H1 (cell line): ENCODE measurements around the gene ANXA5. TPM values are rescaled to one million over a fixed set of nuclear protein-coding genes. Genes with fewer than 3 reads are reported as not detected.

Experiments used
- CBX5 ChIP-seq: fragments of 300-800, 300-1000 bp; sonication (generic); IDR thresholded peaks from 2 replicates; pipeline ENCODE4 v1.7.1; 2016; ENCODE audit warnings: antibody characterized with exemption, low read length, low read depth
- CHD2 ChIP-seq: IDR thresholded peaks from 2 replicates; pipeline ENCODE4 v1.6.1; 2012; ENCODE audit warnings: low read length, improper control_type of control experiment
- CHD7 ChIP-seq: fragments of 300-600 bp; sonication (generic); IDR thresholded peaks from 2 replicates; pipeline ENCODE4 v1.7.1; 2012; ENCODE audit warnings: low read length, moderate library complexity, mild to moderate bottlenecking, inconsistent platforms; ENCODE audit not compliant: insufficient replicate concordance
- CTCF ChIP-seq, 3 experiments: IDR thresholded peaks; 1 replicate in 2 of 3; 2 replicates in 1 of 3; pipeline versions ENCODE4 v1.5.1 to v1.6.1; 2011; ENCODE audit warnings: low read length in 3 of 3, mild to moderate bottlenecking in 3 of 3, inconsistent platforms in 2 of 3, low read depth in 1 of 3, moderate library complexity in 1 of 3; ENCODE audit not compliant: insufficient read depth in 1 of 3; ENCODE audit errors: control extremely low read depth in 1 of 3
- EGR1 ChIP-seq: IDR thresholded peaks from 2 replicates; pipeline ENCODE4 v1.6.1; 2011; ENCODE audit warnings: low read depth, low read length, borderline replicate concordance
- GTF2F1 ChIP-seq: IDR thresholded peaks from 2 replicates; pipeline ENCODE4 v1.6.1; 2012; ENCODE audit warnings: low read depth, low read length, improper control_type of control experiment, borderline replicate concordance
- KDM1A ChIP-seq: fragments of 200-600, 300-600 bp; sonication (generic); IDR thresholded peaks from 2 replicates; pipeline ENCODE4 v1.7.1; 2016; ENCODE audit warnings: mild to moderate bottlenecking, low read length, borderline replicate concordance
- POLR2AphosphoS5 ChIP-seq: IDR thresholded peaks from 2 replicates; pipeline ENCODE4 v1.6.1; 2011; ENCODE audit warnings: low read depth, low read length
- SIN3A ChIP-seq, 2 experiments: IDR thresholded peaks in 1 of 2; conservative IDR thresholded peaks in 1 of 2; 2 replicates each; pipeline ENCODE4 v1.6.1; 2011 to 2012; ENCODE audit warnings: low read length in 2 of 2, improper control_type of control experiment in 1 of 2, low read depth in 1 of 2, mild to moderate bottlenecking in 1 of 2
- SP2 ChIP-seq: IDR thresholded peaks from 2 replicates; pipeline ENCODE4 v1.6.1; 2012; ENCODE audit warnings: mild to moderate bottlenecking, low read length, inconsistent platforms
- polyA plus RNA-seq, 7 experiments: library from polyadenylated mRNA; depleted of rRNA in 3 of 7; stranded (reverse) in 5 of 7; unstranded in 2 of 7; fragments of >200 nt in 5 of 7; fragments of 200-250 nt in 2 of 7; gene quantifications; 1 replicate in 5 of 7; 2 replicates in 1 of 7; 4 replicates in 1 of 7; pipeline versions ENCODE4 v1.2.1 to v1.2.3, GENCODE V29; 2011 to 2013; ENCODE audit warnings: missing spikeins in 2 of 7, mixed read lengths in 2 of 7
- total RNA-seq: library from RNA; stranded (reverse); fragmentation: NEBNext Ultra II Directional; extraction: Animal tissue kit (Norgen Biotek cat#: 25700); gene quantifications from 2 replicates; pipeline ENCODE4 v1.2.1, GENCODE V29; 2021

ANXA5 gene
- total and polyA plus RNA-seq, 2 of the 8 experiments (the other 6 are each of a cell fraction or from before 2014, with no cell fraction given): 213 to 221 TPM

GRCh38 chr4:121712783-121713182, 16.0 kb upstream of the ANXA5 start (continued):
- TF ChIP-seq CHD7 (no peak), GTF2F1 (no peak), CTCF (IDR thresholded peaks at IDR 0.05; ENCODE audit: control extremely low read depth in 1 of 3, insufficient read depth in 1 of 3, low read depth in 1 of 3, low read length in 3 of 3) (no peak), CBX5 (no peak), EGR1 (no peak), SIN3A (conservative IDR thresholded peaks at IDR 0.05 in 1 of 2, IDR thresholded peaks at IDR 0.05 in 1 of 2; ENCODE audit: low read depth in 1 of 2, low read length in 2 of 2) (no peak), CHD2 (no peak), SP2 (no peak), KDM1A (no peak), POLR2AphosphoS5 (no peak)
